Measurements from ENCODE around the gene CEMIP.

CEMIP gene

GRCh38 chr15:80990955-80991354 is 211.8 kb downstream of the CEMIP start:
- Mint-ChIP-seq H3K4me1 (peaks cover 35% of the 10 kb centered on the region), H3K4me3 (no peak overlapping the region), H3K27ac (no peak overlapping the region), H3K9me3 (peaks cover under 1% of the 10 kb centered on the region), H3K36me3 (peaks cover 9% of the 10 kb centered on the region), H3K27me3 (no peaks in the 10 kb centered on the region)
- ATAC-seq = no peak

GRCh38 chr15:80991421-80991820 is 212.3 kb downstream of the CEMIP start:
- no peak overlapping the region for H3K4me3 Mint-ChIP-seq
- peaks cover 4% of the 10 kb centered on the region for H3K9me3 Mint-ChIP-seq
- no peaks in the 10 kb centered on the region for H3K27me3 Mint-ChIP-seq
- ATAC-seq = no peak
- peaks cover 9% of the 10 kb centered on the region for H3K36me3 Mint-ChIP-seq
- H3K4me1 Mint-ChIP-seq = peaks cover 30% of the 10 kb centered on the region
- no peak overlapping the region for H3K27ac Mint-ChIP-seq

- Mint-ChIP-seq H3K27me3 (no peaks in the 10 kb centered on the region), H3K27ac (no peak overlapping the region), H3K4me1 (peaks cover 25% of the 10 kb centered on the region), H3K36me3 (peaks cover 9% of the 10 kb centered on the region), H3K9me3 (peaks cover 4% of the 10 kb centered on the region), H3K4me3 (no peak overlapping the region)
- ATAC-seq = no peak
These were observed 212.8 kb downstream of the CEMIP start for GRCh38 chr15:80992006-80992405.

- no peak for ATAC-seq
- Mint-ChIP-seq H3K4me3 (no peak overlapping the region), H3K27ac (no peak overlapping the region), H3K36me3 (peaks cover 9% of the 10 kb centered on the region), H3K27me3 (no peaks in the 10 kb centered on the region), H3K9me3 (peaks cover 4% of the 10 kb centered on the region), H3K4me1 (peaks cover 22% of the 10 kb centered on the region)
These were observed 213.3 kb downstream of the CEMIP start for GRCh38 chr15:80992441-80992840.

GRCh38 chr15:80996247-80996646 is 217.1 kb downstream of the CEMIP start:
- peaks cover 26% of the 10 kb centered on the region for H3K4me1 Mint-ChIP-seq
- H3K4me3 Mint-ChIP-seq = no peak overlapping the region
- H3K27ac Mint-ChIP-seq = no peak overlapping the region

GRCh38 chr15:80997692-80998091 is 218.5 kb downstream of the CEMIP start:
- H3K4me1 Mint-ChIP-seq = peaks cover 20% of the 10 kb centered on the region
- no peaks in the 10 kb centered on the region for H3K36me3 Mint-ChIP-seq
- peaks cover 4% of the 10 kb centered on the region for H3K9me3 Mint-ChIP-seq
- H3K27ac Mint-ChIP-seq = no peak overlapping the region
- no peaks in the 10 kb centered on the region for H3K27me3 Mint-ChIP-seq
- no peak overlapping the region for H3K4me3 Mint-ChIP-seq
- no peak for ATAC-seq

More at GRCh38 chr15:80996247-80996646, 217.1 kb downstream of the CEMIP start:
- peaks cover 4% of the 10 kb centered on the region for H3K9me3 Mint-ChIP-seq
- no peak for ATAC-seq
- no peaks in the 10 kb centered on the region for H3K36me3 Mint-ChIP-seq
- no peaks in the 10 kb centered on the region for H3K27me3 Mint-ChIP-seq

- Mint-ChIP-seq H3K4me3 (no peak overlapping the region), H3K27ac (peak overlapping the region; percentile 64), H3K27me3 (no peaks in the 10 kb centered on the region), H3K9me3 (peaks cover 4% of the 10 kb centered on the region), H3K4me1 (peaks cover 22% of the 10 kb centered on the region), H3K36me3 (peaks cover under 1% of the 10 kb centered on the region)
- ATAC-seq = no peak
These were observed 219.1 kb downstream of the CEMIP start for GRCh38 chr15:80998251-80998650.

- peak overlapping the region; percentile 93 for H3K27ac Mint-ChIP-seq
- H3K4me3 Mint-ChIP-seq = peak overlapping the region; percentile 87
- H3K36me3 Mint-ChIP-seq = peaks cover 14% of the 10 kb centered on the region
- peaks cover 4% of the 10 kb centered on the region for H3K9me3 Mint-ChIP-seq
- peak; percentile 24 for ATAC-seq
- no peaks in the 10 kb centered on the region for H3K27me3 Mint-ChIP-seq
- peaks cover 36% of the 10 kb centered on the region for H3K4me1 Mint-ChIP-seq
These were observed 220.5 kb downstream of the CEMIP start for GRCh38 chr15:80999623-81000036.

- ATAC-seq = no peak
- H3K36me3 Mint-ChIP-seq = peaks cover 15% of the 10 kb centered on the region
- H3K27ac Mint-ChIP-seq = peak overlapping the region; percentile 93
- H3K4me1 Mint-ChIP-seq = peaks cover 41% of the 10 kb centered on the region
- H3K4me3 Mint-ChIP-seq = peak overlapping the region; percentile 87
- peaks cover 4% of the 10 kb centered on the region for H3K9me3 Mint-ChIP-seq
- no peaks in the 10 kb centered on the region for H3K27me3 Mint-ChIP-seq
These were observed 221.0 kb downstream of the CEMIP start for GRCh38 chr15:81000144-81000623.

- no peaks in the 10 kb centered on the region for H3K27me3 Mint-ChIP-seq
- H3K4me3 Mint-ChIP-seq = peak within 1 kb of the TSS; percentile 87
- ATAC-seq = peak; percentile 86
- peaks cover 15% of the 10 kb centered on the region for H3K36me3 Mint-ChIP-seq
- H3K4me1 Mint-ChIP-seq = peaks cover 41% of the 10 kb centered on the region
- H3K9me3 Mint-ChIP-seq = peaks cover 4% of the 10 kb centered on the region
- peak within 1 kb of the TSS; percentile 93 for H3K27ac Mint-ChIP-seq
These were observed 221.5 kb downstream of the CEMIP start, which contains the start of gene TLNRD1 for GRCh38 chr15:81000624-81001151. Gene TLNRD1 (plus strand): TSS chr15:81000923. CDS start chr15:81002272, 1,349 bp downstream.
